ENCODE data around the gene PDE2A. TPM values are rescaled to one million over a fixed set of nuclear protein-coding genes. Genes with fewer than 3 reads are reported as not detected.
"Not testable (repeated sequence)": the region's sequence is repeated elsewhere in the genome, so short reads cannot be mapped to it uniquely, and the experiment has no call there.

The PDE2A gene
- total RNA-seq, 1 donor from 2014 or later = 78.3 TPM

DNA sequence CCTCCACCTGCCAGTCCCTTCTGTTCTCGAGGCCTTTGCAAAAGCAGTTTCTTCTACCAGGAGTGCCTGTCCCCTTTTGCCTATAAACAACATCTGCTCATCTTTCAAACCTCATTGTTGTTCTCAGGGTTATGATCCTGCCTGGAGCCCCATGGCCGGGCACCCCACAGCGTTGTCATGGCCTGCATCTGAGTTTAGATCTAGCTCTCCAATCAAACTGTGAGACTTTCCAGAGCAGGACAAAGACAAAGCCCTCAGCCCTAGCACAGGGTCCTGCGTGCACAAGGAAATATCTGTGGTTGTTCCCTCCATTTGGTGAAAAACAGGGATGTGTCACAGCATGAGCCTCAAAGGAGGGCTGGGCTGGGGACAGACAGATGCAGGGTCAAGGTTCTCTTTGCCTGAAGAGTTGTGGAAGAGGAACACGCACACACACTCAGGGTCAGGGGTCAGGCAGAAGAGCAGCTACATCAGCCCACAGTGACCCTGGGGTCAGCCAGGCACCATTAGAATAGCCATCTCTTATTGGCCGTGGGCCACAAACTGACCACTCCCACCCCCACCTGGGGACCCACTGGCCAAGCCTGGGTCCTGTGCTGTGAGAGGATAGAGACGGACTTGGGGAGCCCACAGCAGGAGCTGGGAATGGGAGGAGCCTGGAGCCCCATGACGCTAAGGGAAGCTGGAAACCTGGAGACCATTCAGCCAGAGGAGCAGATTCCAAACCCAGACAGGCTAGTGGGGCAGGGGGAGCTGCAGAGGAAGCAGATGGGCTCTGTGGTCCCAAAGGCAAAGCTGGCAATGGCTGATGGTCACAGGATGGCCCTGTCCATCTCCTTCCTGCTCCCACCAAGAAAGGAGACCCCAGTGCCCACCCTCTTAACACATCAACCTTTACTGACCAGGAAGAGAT lies 99.4 kb downstream of the PDE2A start:
- DNase-seq = no peak

DNA sequence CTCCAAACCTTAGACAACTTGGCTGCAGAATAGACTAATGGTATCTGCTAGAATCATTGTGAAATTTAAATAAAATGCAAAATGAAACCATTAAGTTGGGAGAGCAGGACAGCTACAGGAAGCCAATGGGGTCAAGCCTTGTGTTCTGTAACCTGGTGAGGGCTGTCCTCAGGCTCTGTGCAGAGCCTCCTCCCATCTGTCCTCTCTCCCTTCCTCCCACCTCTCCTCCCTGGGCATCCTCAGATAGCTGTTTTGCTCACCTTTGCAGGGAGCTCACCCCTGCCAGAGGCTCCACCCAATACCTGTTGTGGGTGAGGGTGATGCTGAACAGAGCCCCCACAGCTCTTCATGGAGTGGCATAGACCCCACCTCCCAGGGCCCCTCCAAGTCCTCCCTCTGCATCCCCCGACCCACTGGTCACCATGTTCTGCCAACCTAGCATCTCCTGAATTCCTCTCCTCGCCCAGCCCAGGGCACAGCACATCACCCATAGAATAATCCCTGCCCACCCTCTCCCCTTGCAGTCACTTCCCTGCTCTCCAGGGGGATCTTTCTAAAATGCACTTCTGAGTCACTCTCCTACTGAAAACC lies 100.3 kb downstream of the PDE2A start:
- no peak for DNase-seq

DNA sequence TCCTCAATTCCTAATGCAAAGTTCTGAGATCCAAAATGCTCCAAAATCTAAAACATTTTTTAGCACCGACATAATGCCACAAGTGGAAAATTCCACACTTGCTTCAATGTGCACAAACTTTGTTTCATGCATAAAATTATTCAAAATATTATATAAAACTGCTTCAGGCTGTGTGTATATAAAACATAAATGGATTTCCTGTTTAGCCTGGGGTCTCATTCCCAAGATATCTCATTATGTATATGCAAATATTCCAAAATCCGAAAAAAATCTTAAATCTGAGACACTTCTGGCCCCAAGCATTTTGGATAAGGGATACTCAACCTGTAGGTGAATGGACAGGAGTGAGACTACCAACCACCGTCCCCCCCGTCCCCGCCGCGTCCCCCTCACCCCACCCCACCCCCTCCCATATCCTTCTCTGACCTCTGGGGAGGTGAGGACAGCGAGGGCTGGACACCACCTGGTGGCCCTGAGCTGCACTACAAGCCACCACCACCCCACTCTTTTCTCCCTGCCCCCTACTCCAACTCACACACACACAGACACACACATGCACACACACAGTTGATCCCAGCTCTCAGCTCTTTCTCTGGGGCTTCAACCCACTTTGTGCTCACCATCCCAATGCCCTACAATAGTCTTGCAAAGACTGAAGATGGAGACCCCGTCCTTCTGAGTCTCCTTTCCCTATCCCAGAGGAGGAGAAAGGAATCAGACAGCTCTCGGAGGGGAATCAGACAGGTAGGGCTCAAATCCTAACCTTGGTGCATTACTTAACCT lies 101.0 kb downstream of the PDE2A start:
- no peak for DNase-seq

DNA sequence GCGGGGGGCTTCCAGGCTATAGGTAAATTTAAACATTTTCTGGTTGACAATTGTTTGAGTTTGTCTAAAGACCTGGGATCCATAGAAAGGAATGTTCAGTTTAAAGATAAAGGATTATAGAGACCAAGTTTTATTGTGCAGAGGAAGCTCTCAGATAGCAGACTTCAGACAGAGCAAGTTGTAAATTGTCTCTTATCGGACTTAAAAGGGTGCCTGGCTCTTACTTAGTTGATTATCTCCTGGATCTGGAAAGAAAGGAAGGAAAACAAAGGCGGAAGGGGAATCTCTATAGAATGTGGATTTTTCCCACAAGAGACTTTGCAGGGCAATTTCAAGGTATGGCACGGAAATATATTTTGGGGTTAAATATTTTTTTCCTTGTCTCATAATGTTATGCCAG lies 101.7 kb downstream of the PDE2A start:
- DNase-seq = not testable (repeated sequence)

DNA sequence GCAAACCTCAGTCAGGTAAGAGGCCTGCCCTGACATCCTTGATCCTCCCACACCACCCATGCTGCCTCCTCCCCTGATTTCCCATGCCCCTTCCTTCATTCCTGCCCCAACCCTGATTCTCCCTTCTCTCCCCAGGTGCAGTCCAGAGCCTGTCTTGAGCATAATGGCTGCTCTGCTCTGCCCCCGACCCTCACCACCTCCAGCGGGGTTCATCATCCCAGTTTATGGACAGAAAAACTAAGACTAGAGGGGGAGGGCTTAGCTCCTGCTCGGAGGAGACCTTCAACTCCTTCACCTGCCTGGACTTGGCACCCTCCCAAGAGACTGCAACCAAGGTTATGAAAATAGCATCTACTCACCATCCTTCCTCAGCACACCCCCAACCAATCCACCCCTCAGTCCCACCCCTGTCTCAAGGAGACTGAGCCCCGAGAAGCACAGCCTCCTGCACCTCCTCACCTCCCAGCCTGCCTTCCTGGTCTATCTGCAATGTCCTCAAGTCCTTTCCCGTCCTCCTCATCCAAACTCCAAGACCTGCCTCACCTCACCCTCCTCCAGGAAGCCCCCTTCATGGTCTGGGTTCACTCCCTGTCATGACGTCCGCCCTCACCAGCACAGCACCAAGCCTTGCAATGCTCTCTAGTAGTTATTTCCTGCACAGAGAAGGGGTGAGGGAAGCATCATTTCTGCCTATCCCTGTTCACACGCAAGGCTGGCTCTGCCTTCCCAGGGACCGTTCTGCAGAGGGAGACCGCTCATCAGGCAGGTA lies 103.1 kb downstream of the PDE2A start:
- no peak for DNase-seq

DNA sequence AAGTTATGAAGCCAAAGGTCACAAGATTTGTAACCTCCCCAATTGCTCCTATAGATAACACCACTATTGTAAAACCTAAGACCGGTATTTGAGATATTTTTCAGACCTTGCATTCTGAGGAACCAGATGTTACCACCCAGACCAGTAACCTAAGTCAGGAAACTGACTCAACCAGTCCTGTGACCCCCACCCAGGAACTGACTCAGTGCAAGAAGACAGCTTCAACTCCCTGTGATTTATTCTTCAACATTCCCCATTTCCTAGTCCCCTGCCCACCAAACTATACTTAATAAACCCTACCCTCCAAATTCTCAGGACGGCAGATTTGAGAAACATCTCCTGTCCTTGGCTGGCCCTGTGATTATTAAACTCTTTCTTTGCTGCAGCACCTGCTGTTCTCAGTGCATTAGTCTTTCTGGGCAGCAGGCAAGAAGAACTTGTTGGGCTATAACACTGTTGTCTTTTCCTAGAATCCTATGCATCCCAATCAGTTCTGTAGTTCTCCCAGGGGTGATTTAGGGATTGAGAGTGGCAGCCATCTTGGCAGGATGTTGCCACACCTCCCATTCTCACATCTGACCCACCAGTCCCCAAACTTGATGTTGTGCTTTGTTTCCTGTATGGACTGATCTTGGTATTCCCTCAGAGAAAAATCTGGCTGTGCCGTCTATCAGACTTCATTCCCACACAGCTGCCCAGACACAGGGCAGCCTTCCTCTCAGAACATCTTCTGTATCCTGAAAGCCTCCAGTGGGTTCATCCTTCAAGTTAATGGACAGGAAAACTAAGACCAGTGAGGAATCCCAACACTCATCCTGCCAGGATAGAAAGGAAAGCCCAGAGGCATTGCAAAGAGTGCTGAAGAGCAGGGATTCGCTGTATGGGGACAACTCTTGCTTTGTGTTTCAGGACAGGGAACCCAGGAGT lies 104.0 kb downstream of the PDE2A start:
- DNase-seq = no peak

DNA sequence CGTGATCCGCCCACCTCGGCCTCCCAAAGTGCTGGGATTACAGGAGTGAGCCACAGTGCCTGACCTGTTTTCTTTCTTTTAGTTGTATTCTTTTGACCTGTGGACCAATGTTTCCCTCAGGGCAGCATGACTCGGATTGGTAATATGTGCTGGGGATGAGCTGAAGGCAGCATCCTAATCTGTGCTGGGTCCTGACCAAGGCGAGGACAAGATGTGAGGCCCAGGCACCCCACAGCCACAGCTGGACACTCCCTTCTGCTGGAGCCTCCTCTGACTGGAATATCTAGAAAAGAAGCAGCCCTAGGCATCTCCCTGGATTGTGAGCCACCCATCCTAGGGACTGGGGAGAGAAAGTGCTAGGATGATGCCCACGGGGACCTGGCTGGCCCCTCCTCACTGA lies 105.4 kb downstream of the PDE2A start:
- no peak for DNase-seq

DNA sequence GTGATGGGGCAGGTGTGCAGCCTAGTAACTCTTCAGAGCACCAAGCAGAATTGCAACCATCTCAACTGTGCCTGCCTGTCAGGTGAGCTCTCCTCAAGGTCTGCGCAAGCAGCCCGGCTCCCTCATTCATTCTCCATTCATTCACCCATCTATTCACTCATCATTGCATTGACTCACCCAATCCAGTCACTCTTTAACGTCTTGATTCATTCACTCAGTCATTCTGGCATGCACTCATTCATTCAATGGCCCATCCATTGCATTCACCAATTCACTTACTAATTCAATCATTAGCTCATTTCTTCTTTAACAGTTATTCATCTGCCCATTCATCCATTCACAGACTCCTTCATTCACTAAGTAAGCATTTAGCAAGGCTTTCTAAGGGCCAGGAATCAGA lies 111.8 kb downstream of the PDE2A start:
- DNase-seq = no peak

DNA sequence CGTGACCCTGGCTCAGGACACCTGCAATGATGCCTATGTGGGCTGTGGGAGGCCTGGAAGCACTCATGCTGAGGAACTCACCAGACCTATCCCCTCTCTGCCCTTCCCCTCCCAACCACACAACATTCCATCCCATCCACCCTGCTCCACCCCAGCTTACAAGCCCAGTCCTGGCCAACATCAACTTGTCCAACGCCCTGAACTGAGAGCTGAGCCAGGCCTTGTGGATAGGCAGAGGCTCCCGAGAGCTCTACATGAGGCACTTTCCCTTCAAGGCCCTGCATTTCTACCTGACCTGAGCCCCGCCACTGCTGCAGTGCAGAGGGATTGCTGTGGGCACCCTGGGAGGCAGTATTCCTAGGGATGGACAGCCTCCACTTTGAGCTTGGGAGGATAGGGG lies 112.4 kb downstream of the PDE2A start:
- no peak for DNase-seq

DNA sequence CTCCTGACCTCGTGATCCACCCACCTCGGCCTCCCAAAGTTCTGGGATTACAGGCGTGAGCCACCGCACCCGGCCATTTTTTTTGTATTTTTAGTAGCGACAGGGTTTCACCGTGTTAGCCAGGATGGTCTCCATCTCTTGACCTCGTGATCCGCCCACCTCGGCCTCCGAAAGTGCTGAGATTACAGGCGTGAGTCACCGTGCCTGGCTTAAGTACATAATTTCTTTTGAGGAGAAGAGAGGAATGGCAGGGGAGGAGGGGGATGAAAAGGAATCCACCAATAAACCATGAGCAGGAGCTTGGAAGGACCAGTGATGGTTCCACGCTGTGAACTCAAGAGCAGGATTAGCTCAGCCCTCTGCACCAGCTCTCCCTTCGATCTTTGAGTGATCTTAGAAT lies 113.4 kb downstream of the PDE2A start:
- not testable (repeated sequence) for DNase-seq

DNA sequence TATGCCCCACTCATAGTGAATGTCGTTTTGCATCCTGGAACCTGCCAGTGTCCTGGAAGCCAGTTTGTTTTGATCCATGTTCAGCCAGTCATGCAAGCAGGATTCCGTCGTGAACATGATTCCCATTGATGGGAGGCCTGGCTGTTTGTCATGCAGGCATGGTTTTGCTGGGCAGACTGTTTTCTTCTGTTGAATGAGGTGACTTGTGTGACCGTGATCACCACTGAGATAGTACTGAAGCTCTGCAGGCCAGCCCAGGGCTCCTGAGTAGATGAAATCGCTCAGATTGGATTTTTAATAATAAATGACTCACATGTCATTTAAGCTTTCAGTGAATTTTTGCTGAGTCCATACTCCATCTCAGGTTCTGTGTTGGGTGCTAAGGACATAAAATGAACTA lies 117.8 kb downstream of the PDE2A start:
- no peak for DNase-seq

DNA sequence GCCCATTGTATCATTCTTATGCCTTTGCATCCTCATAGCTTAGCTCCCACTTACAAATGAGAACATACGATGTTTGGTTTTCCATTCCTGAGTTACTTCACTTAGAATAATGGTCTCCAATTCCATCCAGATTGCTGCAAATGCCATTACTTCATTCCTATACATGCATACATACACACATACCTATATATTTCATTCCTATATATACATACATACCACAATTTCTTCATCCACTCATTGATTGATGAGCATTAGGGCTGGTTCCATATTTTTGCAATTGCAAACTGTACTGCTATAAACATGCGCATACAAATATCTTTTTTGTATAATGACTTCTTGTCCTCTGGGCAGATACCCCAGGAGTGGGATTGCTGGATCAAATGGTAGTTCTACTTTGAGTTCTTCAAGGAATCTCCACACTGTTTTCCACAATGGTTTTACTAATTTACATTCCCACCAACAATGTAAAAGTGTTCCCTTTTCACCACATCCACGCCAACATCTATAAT lies 119.2 kb downstream of the PDE2A start:
- DNase-seq = not testable (repeated sequence)

DNA sequence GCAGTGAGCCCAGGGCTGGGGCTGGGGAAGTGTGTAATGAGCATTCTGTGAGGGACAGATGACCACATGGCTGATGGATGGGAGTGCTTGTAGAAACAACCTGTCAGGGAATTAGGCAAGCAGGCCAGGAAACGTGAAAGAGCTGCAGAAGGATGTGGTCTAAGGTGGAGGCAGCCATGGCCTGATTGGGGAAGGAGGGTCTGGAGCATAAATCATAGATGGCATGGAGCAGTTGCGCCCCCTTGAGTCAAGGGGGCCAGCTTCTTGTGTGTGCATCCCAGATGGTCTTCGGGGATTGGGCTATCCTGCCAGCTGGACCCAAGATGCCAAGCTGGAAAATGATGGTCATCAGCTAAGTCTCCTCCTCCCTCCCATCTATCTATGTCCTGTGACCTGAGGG lies 120.5 kb downstream of the PDE2A start:
- DNase-seq = no peak

DNA sequence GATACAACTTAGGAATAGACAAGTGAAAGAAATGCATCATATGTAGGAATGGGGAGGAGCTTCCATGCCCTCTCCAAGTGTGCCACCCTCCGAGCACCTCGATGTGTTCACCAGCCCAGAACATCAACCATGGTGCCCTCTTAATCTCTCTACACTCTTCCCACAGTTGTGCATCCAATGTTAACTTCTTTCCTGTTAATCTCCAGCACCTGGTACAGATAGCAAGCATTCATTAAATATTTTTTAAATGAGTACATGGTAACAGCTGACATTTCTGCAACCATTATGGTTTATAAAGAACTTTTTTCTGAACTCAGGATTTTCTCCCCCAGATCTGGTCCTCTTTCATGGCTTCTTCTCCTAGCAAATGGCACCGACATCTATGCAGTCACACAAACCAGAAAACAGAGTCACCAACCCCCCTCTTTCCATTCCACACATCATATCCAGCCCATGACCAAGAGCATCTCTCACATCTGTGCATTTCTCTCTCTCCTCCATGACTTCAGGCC lies 121.8 kb downstream of the PDE2A start:
- no peak for DNase-seq

DNA sequence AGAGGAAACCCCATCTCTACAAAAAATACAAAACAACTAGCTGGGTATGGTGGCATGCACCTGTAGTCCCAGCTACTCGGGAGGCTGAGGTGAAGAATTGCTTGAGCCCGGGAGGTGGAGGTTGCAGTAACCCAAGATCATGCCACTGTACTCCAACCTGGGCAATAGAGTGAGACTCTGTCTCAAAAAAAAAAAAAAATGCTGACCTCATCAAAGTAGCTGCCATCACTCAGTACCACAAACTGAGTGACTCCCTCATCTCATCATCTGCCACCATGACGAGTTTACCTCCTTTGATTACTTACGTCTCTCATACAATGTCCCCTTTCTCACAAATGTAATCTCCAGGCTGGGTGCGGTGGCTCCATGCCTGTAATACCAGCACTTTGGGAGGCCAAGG lies 122.7 kb downstream of the PDE2A start:
- DNase-seq = no peak

DNA sequence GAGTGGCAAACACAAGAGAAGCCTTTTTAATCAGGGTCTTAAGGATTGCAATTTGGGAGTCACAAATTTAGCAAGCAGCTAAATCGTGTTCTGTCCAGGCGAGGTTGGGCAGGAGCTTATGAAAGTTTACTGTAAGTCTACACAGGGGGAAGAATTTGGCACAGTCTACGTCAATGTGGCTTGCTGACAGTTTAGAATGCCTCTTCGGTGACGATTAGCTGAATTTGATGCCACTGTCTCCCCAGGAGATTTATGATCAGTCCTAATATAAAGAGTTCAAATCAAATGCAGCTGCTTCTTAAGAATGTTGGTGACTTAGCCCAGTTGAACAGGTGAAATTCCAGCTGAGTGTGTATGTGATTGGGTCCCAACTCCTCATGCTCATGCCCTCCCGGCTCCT lies 125.8 kb downstream of the PDE2A start:
- DNase-seq = no peak

DNA sequence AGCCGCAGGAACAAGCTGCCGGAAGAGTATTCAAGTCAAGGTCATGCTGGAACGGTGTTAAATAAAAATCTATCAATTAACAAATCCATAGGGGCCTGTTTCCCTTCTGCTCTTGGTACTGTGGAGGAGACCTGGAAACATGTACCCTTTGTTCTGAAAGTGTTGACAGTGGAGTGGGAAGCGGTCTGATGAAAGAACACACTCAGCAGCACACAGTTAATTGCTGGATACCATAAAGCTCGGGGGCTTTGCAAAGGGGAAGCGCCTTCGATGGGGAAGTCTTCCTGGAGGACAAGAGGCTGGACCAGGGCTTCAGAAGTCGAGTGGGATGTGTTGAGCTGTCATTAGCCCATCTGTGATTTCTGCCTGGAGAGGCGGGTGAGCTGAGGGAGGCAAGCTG lies 127.4 kb downstream of the PDE2A start:
- DNase-seq = no peak

DNA sequence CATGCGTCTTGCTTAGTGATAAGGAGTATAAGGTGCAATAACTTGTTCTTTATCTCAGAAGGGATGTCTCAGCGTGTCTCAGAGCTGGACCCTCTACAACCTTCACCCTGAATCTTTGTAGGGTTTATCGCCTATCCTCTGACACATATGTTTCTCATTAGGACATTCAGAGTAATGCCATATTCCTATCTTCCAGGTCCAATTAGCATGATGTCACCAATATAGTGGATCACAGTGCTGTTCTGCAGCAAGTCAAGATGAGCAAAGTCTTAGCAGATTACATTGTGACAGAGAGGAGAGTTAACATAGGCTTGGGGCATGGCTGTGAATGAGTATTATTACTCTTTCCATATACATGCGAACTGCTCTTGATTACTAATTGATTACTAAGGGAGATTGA lies 129.6 kb downstream of the PDE2A start:
- DNase-seq = no peak

DNA sequence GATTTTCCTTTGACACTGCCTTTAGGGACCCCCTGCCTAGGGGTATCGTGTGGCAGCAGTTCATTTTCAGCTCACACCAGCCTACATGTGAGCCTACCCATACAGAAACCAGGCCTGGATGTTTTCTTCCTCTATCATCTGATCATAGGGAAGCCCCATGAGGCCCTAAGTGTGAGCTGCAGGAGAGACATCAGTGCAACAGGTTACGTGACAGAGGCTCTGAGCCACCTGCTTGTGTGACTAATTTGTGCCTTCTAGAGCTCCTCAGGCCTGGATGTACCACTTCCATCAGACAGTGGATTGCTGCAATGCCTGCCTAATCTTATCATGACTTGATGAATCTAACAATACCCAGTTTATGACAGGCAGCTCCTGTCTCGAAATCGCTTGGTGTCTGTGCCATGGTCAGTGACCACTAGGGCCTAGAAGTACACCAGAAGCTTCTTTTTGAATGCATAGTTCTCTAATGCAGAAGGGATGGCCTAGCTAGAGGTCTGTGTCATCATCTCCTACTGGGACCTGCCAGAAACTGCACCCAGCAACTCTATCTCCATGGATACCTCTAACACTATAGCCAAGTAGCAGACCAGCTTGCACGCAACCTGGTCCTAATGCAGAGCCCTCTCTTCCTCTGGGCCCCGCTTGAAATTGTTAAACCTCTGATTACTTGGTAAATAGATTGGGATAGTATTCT lies 130.2 kb downstream of the PDE2A start:
- no peak for DNase-seq

Measured in occipital lobe (tissue), 2 donors.